Osteocyte (in vitro differentiated cells): ENCODE results near the gene C19orf47. TPM values are rescaled to one million over a fixed set of nuclear protein-coding genes. Genes with fewer than 3 reads are reported as not detected.
"Not testable (repeated sequence)": the region's sequence is repeated elsewhere in the genome, so short reads cannot be mapped to it uniquely, and the experiment has no call there.

Source experiments
- DNase-seq: peaks from one replicate; pipeline ENCODE4 v3.0.0; 2021; ENCODE audit warnings: mixed read lengths; ENCODE audit not compliant: unreplicated experiment; ENCODE audit errors: extremely low spot score
- H3K27ac Mint-ChIP-seq: one replicate; pipeline ENCODE4 v1.8.0; 2021; ENCODE audit warnings: mild to moderate bottlenecking, mixed read lengths; ENCODE audit not compliant: unreplicated experiment
- H3K27me3 Mint-ChIP-seq: one replicate; pipeline ENCODE4 v1.8.0; 2021; ENCODE audit warnings: mixed read lengths; ENCODE audit not compliant: unreplicated experiment
- H3K36me3 Mint-ChIP-seq: one replicate; pipeline ENCODE4 v1.8.0; 2021; ENCODE audit warnings: mixed read lengths; ENCODE audit not compliant: unreplicated experiment
- H3K4me1 Mint-ChIP-seq: one replicate; pipeline ENCODE4 v1.8.0; 2021; ENCODE audit warnings: mixed read lengths; ENCODE audit not compliant: unreplicated experiment
- H3K4me3 Mint-ChIP-seq: one replicate; pipeline ENCODE4 v1.8.0; 2021; ENCODE audit warnings: mild to moderate bottlenecking, moderate library complexity, mixed read lengths; ENCODE audit not compliant: unreplicated experiment
- H3K9me3 Mint-ChIP-seq: one replicate; pipeline ENCODE4 v1.8.0; 2021; ENCODE audit warnings: mixed read lengths; ENCODE audit not compliant: unreplicated experiment
- CTCF ChIP-seq: fragments of 200-600 bp; sonication (generic); IDR thresholded peaks from 2 replicates; pipeline ENCODE4 v1.5.0; 2021; ENCODE audit warnings: antibody characterized with exemption, mild to moderate bottlenecking, moderate library complexity
- total RNA-seq: library from RNA; stranded (reverse); gene quantifications from 2 replicates; pipeline ENCODE4 v1.2.1, GENCODE V29; 2021

The C19orf47 gene
- total RNA-seq, 1 donor from 2014 or later = 16.6 TPM

DNA sequence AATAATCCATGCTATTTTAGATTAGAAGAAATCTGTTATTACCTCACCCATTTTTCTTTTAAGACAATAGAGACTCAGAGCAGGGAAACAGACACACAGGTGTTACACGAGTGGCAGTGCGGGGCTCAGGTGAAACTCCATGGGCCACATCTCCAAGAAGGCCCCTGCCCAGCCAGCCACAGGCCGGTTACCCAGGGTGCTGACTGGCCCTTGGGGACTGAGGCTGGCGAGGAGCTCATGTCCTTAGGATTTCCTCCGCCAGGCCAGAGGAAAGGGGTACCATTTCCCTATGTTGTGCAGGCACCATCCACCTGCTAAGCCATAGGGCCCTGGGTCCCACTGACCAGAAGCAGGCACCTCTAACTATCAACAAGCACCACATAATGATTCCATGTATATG, 10.6 kb downstream of the C19orf47 start:
- peaks cover 13% of the 10 kb centered on the region for H3K4me1 Mint-ChIP-seq

DNA sequence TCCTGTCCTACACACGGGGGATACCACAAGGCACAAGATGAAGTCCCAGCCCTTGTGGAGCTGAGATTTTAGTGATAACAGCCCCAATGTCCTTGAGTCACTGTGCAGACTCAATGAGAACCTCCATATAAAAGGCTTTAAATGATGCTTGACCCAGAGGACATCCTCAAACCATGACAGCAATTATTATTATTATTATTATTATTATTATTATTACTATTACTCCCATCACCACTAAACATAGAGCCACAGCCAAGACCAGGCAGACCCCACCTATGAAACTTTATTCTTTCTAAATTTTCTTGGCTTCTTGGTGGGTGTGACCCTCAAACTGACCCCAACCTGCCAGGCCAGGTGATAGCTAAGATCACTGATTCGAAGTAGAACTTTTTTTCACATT, 11.1 kb downstream of the C19orf47 start:
- no peak for DNase-seq
- no peaks in the 10 kb centered on the region for H3K27me3 Mint-ChIP-seq
- no peak overlapping the region for H3K4me3 Mint-ChIP-seq
- H3K4me1 Mint-ChIP-seq = peaks cover 8% of the 10 kb centered on the region
- TF ChIP-seq CTCF = no peak
- H3K36me3 Mint-ChIP-seq = peaks cover 17% of the 10 kb centered on the region
- H3K27ac Mint-ChIP-seq = no peak overlapping the region
- no peaks in the 10 kb centered on the region for H3K9me3 Mint-ChIP-seq

More for the DNA sequence above, 10.6 kb downstream of the C19orf47 start:
- no peak overlapping the region for H3K27ac Mint-ChIP-seq
- no peaks in the 10 kb centered on the region for H3K9me3 Mint-ChIP-seq
- H3K4me3 Mint-ChIP-seq = no peak overlapping the region
- TF ChIP-seq CTCF = no peak
- DNase-seq = no peak
- no peaks in the 10 kb centered on the region for H3K27me3 Mint-ChIP-seq
- H3K36me3 Mint-ChIP-seq = peaks cover 16% of the 10 kb centered on the region

GRCh38 chr19:40336601-40336900, 11.6 kb downstream of the C19orf47 start:
- Mint-ChIP-seq H3K4me3 (no peak overlapping the region), H3K4me1 (peaks cover 3% of the 10 kb centered on the region), H3K36me3 (peaks cover 17% of the 10 kb centered on the region), H3K27ac (no peak overlapping the region), H3K9me3 (no peaks in the 10 kb centered on the region), H3K27me3 (no peaks in the 10 kb centered on the region)
- TF ChIP-seq CTCF = no peak
- DNase-seq = no peak

DNA sequence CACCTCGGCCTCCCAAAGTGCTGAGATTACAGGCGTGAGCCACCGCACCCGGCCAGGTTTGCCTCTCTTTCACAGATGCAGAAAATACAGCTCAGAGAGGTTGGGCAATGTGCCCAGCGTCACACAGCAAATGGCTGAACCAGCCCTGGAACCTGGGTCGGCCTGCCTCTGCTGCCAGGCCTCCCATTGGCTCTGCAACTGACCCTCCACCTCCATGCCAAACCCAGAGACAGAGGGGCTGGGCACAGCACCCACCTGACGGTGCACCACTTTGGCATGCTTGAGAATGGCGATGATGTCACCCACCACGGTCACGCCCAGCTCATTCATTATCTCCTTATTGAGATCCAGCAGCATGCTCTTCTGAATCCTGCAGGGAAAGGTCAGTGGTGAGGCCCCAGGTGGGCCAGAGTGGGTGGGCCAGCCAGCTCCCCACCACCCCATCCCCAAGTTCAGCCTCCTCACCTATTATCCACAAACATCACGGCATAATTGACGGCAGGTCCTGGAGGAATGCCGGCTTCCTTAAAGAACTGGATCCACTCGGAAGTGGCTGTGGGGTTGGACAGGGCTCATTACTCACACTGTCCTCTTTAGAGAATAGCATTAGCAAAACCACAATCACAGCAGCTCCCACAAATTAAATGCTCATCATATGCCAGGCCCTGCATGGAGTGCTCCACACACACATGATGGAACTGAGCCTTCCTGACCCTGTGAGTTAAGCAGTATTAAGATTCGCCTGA, 12.2 kb downstream of the C19orf47 start:
- no peaks in the 10 kb centered on the region for H3K4me1 Mint-ChIP-seq
- no peak for TF ChIP-seq CTCF
- no peak overlapping the region for H3K27ac Mint-ChIP-seq
- no peak overlapping the region for H3K4me3 Mint-ChIP-seq
- peaks cover 22% of the 10 kb centered on the region for H3K36me3 Mint-ChIP-seq
- H3K9me3 Mint-ChIP-seq = no peaks in the 10 kb centered on the region
- no peaks in the 10 kb centered on the region for H3K27me3 Mint-ChIP-seq
- no peak for DNase-seq

DNA sequence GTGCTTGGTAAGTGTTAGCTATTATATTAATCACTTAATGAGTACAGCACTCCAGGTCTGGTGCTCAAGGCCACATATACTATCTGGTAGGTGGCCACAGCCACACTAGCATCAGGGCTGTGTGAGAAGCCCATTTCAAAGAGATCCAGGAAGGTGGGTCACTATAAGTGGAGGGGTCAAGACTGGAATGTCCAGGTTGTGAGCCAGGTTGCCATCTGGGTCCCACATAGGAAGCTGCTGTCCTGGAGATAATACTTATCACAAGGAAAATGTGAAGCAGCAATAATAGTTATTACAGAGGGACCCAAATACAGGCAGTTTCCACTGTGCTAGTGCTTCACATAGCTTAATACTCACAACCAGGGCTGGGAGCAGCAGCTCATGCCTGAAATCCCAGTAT, 13.1 kb downstream of the C19orf47 start:
- H3K36me3 Mint-ChIP-seq = peaks cover 22% of the 10 kb centered on the region
- no peak for DNase-seq
- no peak overlapping the region for H3K27ac Mint-ChIP-seq
- no peaks in the 10 kb centered on the region for H3K27me3 Mint-ChIP-seq
- no peak for TF ChIP-seq CTCF
- no peak overlapping the region for H3K4me3 Mint-ChIP-seq
- H3K9me3 Mint-ChIP-seq = no peaks in the 10 kb centered on the region
- no peaks in the 10 kb centered on the region for H3K4me1 Mint-ChIP-seq

DNA sequence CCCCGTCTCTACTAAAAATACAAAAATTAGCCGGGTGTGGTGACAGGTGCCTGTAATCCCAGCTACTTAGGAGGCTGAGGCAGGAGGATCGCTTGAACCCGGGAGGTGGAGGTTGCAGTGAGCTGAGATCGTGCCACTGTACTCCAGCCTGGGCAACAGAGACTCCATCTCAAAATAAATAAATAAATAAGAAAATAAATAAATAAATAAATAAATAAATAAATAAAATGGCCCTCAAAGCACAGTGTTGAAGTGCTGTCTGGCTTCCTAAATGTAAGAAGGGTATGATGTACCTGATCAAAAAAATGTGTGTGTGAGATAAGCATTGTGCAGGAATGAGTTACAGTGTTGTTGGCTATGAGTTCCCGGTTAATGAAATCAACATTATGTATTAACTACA, 15.1 kb downstream of the C19orf47 start:
- not testable (repeated sequence) for DNase-seq, H3K27ac Mint-ChIP-seq, H3K4me1 Mint-ChIP-seq, H3K9me3 Mint-ChIP-seq, H3K4me3 Mint-ChIP-seq, H3K27me3 Mint-ChIP-seq
- H3K36me3 Mint-ChIP-seq = peaks cover 24% of the 10 kb centered on the region
